ENCODE measurements around the gene FOXJ3.

Gene FOXJ3

GRCh38 chr1:42178249-42178648 lies 156.8 kb downstream of the FOXJ3 start:
- TF ChIP-seq EZH2phosphoT487 (conservative IDR thresholded peaks at IDR 0.05; ENCODE audit: low read length) (no peak), CTCF (IDR thresholded peaks at IDR 0.05; ENCODE audit: insufficient read depth, low read length, poor library complexity, severe bottlenecking) (no peak)
- H3K9me2 ChIP-seq (replicated peaks; ENCODE audit: insufficient read depth, low read length) = no peaks in the 10 kb centered on the region
- H3K4me2 ChIP-seq (ENCODE audit: low read depth, low read length, poor library complexity, severe bottlenecking) = no peak overlapping the region
- no peak overlapping the region for H3K9ac ChIP-seq (ENCODE audit: low read length)
- H4K20me1 ChIP-seq (ENCODE audit: low read depth, low read length) = no peaks in the 10 kb centered on the region
- H2AFZ ChIP-seq (ENCODE audit: low read depth, low read length, severe bottlenecking) = no peak overlapping the region
- no peak overlapping the region for H3K4me3 ChIP-seq (ENCODE audit: insufficient read depth, low read length, poor library complexity, severe bottlenecking)
- no peak overlapping the region for H3K27ac ChIP-seq (ENCODE audit: low read depth, low read length)
- H3F3A ChIP-seq (ENCODE audit: insufficient read depth) = no peaks in the 10 kb centered on the region
- no peaks in the 10 kb centered on the region for H3K9me3 ChIP-seq (ENCODE audit: insufficient read depth, low read length)
- H3K36me3 ChIP-seq (ENCODE audit: low read length) = no peaks in the 10 kb centered on the region
- no peaks in the 10 kb centered on the region for H3K27me3 ChIP-seq (ENCODE audit: low read length)
- no peaks in the 10 kb centered on the region for H3K79me2 ChIP-seq (ENCODE audit: insufficient read depth, low read length)

- Histone ChIP-seq H3K79me2 (ENCODE audit: insufficient read depth, low read length) (no peaks in the 10 kb centered on the region), H3K27ac (ENCODE audit: low read depth, low read length) (no peak overlapping the region)
Measured at GRCh38 chr1:42177541-42177981, 157.5 kb downstream of the FOXJ3 start.

GRCh38 chr1:42176902-42177519 lies 158.0 kb downstream of the FOXJ3 start:
- TF ChIP-seq CTCF (IDR thresholded peaks at IDR 0.05; ENCODE audit: insufficient read depth, low read length, poor library complexity, severe bottlenecking) (peak; percentile 77), EZH2phosphoT487 (conservative IDR thresholded peaks at IDR 0.05; ENCODE audit: low read length) (no peak)
- Histone ChIP-seq H3K4me2 (ENCODE audit: low read depth, low read length, poor library complexity, severe bottlenecking) (no peak overlapping the region), H3K79me2 (ENCODE audit: insufficient read depth, low read length) (no peaks in the 10 kb centered on the region), H3K27me3 (ENCODE audit: low read length) (no peaks in the 10 kb centered on the region), H3K27ac (ENCODE audit: low read depth, low read length) (no peak overlapping the region), H3K9me2 (replicated peaks; ENCODE audit: insufficient read depth, low read length) (no peaks in the 10 kb centered on the region), H3K9me3 (ENCODE audit: insufficient read depth, low read length) (no peaks in the 10 kb centered on the region), H3F3A (ENCODE audit: insufficient read depth) (no peaks in the 10 kb centered on the region), H2AFZ (ENCODE audit: low read depth, low read length, severe bottlenecking) (no peak overlapping the region), H3K9ac (ENCODE audit: low read length) (no peak overlapping the region), H3K36me3 (ENCODE audit: low read length) (no peaks in the 10 kb centered on the region), H3K4me3 (ENCODE audit: insufficient read depth, low read length, poor library complexity, severe bottlenecking) (no peak overlapping the region), H4K20me1 (ENCODE audit: low read depth, low read length) (no peaks in the 10 kb centered on the region)

More at GRCh38 chr1:42177541-42177981, 157.5 kb downstream of the FOXJ3 start:
- Histone ChIP-seq H3K9me2 (replicated peaks; ENCODE audit: insufficient read depth, low read length) (no peaks in the 10 kb centered on the region), H4K20me1 (ENCODE audit: low read depth, low read length) (no peaks in the 10 kb centered on the region), H3K4me2 (ENCODE audit: low read depth, low read length, poor library complexity, severe bottlenecking) (no peak overlapping the region), H2AFZ (ENCODE audit: low read depth, low read length, severe bottlenecking) (no peak overlapping the region), H3F3A (ENCODE audit: insufficient read depth) (no peaks in the 10 kb centered on the region), H3K27me3 (ENCODE audit: low read length) (no peaks in the 10 kb centered on the region), H3K4me3 (ENCODE audit: insufficient read depth, low read length, poor library complexity, severe bottlenecking) (no peak overlapping the region), H3K9ac (ENCODE audit: low read length) (no peak overlapping the region), H3K36me3 (ENCODE audit: low read length) (no peaks in the 10 kb centered on the region), H3K9me3 (ENCODE audit: insufficient read depth, low read length) (no peaks in the 10 kb centered on the region)
- TF ChIP-seq EZH2phosphoT487 (conservative IDR thresholded peaks at IDR 0.05; ENCODE audit: low read length) = no peak
- no peak for TF ChIP-seq CTCF (IDR thresholded peaks at IDR 0.05; ENCODE audit: insufficient read depth, low read length, poor library complexity, severe bottlenecking)

Measured in SU-DHL-6 (cell line).